Transverse colon (tissue), 3 donors: ENCODE data around the gene TSPAN31.

Source experiments
- CTCF ChIP-seq, 5 experiments: fragments of 200-600 bp in 3 of 5; fragments of 450-650 bp in 2 of 5; sonication (generic) in 3 of 5; IDR thresholded peaks; 1 replicate in 2 of 5; 2 replicates in 3 of 5; pipeline ENCODE4 v1.5.1; 2016 to 2017; ENCODE audit warnings: antibody characterized with exemption in 5 of 5, inconsistent platforms in 3 of 5, mild to moderate bottlenecking in 2 of 5, moderate library complexity in 1 of 5
- POLR2A ChIP-seq: fragments of 450-650 bp; IDR thresholded peaks from one replicate; pipeline ENCODE4 v1.6.1; 2016; ENCODE audit warnings: antibody characterized with exemption, mild to moderate bottlenecking, moderate library complexity

DNA sequence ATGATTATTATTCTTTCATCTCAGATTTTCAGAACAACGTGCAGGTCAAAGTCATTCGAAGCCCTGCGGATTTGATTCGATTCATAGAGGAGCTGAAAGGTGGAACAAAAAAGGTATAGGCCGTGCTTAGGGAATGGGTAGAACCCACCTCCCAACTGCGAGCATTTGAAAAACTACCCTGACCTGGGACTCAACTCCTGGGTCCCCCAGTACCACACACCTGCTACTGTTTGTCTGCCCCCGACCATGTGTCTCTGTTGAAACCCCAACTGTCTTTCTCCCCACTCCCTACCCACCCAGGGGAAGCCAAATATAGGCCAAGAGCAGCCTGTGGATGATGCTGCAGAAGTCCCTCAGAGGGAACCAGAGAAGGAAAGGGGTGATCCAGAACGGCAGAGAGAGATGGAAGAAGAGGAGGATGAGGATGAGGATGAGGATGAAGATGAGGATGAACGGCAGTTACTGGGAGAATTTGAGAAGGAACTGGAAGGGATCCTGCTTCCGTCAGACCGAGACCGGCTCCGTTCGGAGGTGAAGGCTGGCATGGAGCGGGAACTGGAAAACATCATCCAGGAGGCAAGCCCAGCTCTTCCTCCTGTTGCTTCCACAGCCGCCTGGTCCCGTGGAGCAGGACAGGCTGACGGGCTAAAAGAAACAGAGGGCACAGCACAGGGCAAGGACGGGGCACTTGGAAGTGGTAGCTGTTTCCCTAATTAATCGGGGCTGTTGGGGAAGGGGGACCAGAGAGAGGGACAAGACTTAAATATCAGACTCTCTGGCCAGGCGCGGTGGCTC is 26.8 kb upstream of the TSPAN31 start:
- TF ChIP-seq CTCF (IDR thresholded peaks at IDR 0.05) (no peak), POLR2A (no peak)
